ENCODE results near the gene SNX9.

Gene SNX9

DNA sequence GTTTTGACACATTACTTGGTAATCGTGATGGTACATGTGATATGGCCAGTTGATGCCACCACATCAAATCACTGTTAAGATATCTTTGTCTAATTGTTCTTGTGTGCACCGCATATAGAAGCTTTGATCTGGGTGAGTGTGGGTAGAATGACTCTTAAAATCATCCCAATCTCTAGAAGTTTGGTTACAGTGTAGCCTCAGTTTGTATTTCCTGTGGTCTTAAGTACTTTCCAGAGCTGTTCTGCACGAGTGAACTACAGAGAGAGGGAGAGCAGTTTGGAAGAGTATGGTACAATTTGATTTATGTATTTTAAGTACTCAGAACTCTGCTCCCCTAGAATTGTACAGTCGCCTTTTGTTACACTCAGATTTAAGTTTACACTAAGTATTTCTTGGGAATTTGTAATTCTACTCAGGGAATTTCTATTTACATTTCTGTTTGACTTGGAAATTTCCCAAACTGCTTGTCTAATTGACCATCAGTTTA, 37.5 kb downstream of the SNX9 start:
- peak; percentile 20 for DNase-seq

- DNase-seq = peak; percentile 36
Measured at GRCh38 chr6:157861184-157861583, 38.1 kb downstream of the SNX9 start.

- DNase-seq = no peak
Measured at GRCh38 chr6:157861814-157862213, 38.8 kb downstream of the SNX9 start.

GRCh38 chr6:157862706-157863105, 39.7 kb downstream of the SNX9 start:
- no peak for DNase-seq

DNA sequence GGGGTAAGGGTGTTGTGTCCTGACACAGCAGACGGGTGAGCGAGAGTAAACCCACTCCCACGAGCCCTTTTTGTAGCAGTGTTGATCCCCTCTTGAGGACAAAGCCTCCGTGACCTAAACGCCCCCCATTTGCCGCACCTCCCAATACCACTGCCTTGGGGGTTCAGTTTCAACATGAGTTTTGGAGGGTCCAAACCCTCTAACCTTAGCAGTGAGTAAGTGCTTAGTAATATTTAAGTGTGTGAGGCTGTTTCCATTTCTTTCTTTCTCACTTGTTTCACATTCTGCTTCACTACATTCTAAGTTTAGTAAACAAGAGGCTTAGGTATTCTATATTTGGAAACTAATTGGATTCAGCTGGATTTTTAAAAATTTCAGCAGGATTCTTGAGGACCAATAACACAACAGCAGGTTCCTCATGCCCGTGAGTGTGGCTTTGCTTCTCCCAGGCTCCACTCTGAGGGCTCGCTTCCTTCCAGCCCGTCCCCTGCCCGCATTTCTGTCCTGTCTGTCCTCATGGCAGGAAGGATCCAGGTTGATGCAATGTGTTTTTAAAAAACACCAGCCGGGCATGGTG, 41.2 kb downstream of the SNX9 start:
- DNase-seq = no peak

DNA sequence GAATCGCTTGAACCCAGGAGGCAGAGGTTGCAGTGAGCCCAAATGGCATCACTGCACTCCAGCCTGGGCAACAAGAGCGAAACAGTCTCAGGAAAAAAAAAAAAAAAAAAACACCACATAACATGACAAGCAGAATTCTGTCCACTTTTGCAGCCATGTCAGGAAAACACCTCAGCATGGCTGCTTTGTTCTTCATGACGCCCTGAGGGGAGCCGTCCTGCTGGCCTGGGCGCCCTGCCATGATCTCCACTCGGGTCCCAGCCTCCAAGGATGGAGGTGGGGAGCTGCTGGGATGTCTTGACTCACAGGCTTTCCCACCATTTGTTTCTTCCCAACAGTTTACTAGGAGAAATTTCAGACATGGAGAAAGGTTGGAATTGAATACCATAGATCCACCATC, 42.2 kb downstream of the SNX9 start:
- DNase-seq = no peak

DNA sequence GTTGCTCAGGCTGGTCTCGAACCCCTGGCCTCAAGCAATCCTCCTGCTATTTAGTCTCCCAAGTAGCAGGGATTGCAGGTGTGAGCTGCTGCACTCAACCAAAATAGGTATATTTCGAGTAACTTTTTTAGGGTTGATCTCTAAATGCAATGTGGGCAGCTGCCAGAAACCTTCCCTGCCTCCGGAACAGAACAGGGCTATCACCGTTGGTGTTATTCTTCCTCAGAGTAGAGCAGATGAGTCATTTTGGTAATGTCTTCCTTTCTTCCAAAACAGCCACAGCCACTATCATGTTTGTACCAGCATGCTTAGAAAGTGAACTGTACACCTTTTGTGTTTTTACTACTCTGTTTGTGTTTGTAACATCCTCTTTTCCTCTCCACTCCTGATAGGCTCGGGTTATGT, 44.1 kb downstream of the SNX9 start:
- no peak for DNase-seq

DNA sequence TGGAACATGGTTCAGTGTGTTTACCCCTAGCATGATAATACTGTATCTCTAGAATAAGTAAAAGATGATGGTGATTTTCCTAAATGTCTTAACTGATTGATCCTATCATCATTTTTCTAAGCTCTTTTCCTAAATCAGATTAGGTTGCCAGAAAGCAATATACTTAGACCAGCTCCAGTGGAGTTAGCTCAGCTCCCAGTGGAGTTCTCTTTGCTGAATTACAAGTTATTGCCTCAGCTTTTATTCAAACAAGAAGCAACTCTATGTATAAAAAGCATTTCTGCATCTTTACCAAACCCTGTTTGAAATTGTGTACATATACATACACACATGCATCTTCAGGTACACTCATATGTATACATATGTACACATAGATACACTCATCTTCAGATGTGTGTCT, 44.9 kb downstream of the SNX9 start:
- no peak for DNase-seq

DNA sequence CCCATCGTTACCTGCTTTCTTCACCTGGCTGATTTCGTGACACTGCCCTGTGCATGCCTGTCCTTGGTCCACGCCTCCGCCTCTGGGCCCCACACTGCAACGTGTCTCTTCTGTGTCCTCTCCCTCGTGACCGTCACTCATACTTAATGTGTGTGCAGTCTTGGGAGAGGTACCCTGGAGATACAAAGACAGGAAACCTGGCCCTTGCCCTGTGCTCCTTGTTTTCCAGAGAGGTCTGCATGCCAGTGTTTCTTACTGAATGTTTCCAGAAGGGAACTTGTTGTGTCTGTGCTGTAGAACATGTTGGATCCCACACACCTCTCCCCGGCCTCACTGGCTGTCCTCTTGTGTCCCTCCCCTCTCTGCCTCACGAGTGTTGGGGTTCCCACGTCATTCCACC, 45.8 kb downstream of the SNX9 start:
- no peak for DNase-seq

DNA sequence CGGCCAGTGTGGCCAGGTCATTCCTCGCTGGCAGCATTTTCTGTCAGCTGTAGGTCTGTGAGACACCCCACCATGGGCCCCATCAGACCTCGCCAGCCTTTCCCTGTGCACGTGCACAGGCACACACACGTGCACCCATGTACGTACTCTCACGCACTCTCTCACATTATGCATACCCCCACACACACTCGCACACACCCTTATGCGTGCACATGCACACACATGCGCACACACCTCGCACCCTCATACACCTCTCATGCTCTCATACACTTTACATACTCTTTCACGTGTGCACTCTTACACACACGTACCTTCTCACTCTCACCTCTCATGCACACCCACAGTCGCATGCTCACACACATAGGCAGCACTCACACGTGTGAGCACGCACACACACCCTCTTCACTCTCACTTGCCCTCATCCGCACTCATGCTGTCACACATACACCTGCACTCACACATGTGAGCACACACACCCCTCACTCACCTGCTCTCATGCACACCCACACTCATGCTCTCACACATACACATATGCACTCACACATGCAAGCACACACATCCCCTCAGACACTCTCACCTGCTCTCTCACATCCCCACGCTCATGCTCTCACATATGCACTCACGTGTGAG, 46.7 kb downstream of the SNX9 start:
- no peak for DNase-seq

DNA sequence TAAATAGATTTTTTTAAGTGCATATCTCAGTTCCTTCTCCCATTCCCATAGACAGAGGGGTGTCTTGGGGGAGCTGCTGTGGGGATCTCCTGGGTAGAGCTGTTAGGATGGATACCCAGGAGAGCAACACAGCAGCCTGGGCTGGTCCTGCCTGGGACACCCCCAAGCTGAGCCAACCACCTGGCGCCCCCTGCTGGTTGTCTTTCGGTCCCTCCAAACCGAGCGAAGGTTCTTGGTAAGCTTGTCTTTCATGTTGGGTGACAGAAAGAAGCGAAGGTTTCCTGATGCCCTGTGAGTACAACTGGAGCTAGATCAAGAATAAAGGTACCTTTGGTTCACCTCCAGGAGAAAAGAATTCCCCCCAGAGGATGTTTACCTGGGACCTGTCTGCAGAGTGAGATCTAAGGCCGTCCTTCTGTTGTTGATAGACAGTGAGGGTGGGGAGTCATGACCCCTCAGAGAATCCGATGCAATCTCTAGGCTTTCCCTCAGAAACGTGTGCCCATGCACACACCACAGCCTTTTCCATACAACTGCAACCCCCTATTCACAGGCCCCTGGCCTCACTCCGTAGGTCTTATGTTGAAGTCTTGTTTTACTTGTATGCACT, 50.8 kb downstream of the SNX9 start:
- peak; percentile 82 for DNase-seq

DNA sequence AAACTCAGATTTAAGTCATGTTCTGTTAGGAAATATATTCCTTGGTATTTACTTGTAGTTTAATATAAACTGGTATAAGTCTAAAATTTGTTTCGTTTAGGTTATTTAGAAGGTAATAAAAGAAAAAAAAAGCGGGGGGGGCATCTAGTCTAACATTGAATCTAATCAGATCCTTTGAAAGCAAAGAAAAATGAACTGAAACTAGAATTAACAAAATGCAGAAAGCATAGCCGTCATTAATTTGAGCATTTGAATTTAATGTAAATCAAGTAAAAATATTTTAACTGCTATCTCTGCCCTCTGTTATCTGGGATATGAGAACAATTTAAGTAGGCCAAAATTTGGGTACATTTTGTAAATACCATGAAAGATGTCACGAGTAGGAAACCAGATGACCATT, 54.1 kb downstream of the SNX9 start:
- no peak for DNase-seq

GRCh38 chr6:157877573-157878438, 54.8 kb downstream of the SNX9 start:
- DNase-seq = no peak

DNA sequence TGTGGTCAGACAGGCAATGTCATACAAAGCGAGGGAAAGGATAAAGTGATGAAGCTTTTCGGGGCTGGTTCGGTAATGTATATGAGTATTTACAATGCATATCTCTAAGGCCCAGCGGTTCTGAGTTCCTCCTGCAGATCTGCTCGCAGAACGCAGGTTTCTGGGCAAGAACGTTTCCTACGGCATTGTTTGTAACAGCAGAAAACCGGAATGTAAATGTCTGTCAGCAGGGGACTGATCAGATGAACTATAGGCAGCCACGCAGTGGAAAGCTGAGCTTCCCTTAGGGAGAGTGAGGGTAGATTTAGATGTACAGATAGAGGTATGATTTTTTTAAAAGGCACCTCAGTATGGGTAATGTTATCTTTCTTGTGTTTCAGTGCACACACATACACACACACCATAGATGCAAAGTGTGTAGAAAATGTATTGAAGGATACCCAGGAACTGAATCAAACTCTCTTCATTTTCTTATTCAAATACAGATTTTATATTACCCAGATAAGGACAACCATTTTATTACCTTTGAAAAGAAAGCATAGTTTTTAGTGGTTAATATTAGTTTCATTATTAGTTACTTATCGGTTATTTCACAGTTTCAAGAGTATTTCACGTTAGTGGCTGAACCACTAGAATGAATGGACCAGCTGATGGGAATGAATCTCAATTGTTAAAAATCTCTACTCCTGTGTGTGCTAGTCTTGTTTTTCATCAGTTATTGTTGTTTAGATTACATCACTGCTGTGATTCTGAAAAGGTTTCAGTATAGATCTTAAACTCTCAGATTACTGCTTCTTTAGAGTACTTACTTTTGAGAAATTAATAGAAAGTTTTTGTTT, 56.2 kb downstream of the SNX9 start:
- DNase-seq = no peak

GRCh38 chr6:157879873-157880254, 56.8 kb downstream of the SNX9 start:
- DNase-seq = no peak

DNA sequence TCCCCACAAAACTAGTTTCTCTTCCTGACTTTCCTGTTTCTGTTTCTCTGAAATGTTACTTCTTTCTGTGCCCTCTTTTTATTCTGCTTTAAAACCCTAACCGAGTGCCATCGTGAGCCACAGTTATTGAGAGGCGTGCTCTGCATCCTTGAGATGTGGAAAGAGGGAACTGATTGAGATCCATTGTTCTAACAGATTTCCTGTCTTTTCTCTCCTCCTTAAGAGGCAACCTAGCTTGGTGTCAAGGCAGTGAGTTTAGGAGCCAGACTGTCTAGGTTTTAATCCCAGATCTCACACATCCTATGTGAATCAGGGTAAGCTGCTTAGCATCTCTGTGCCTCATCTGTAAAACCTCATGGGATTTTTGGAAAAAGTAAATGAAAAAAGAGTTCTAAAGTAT, 57.5 kb downstream of the SNX9 start:
- DNase-seq = no peak

- no peak for DNase-seq
Measured at GRCh38 chr6:157881342-157881741, 58.3 kb downstream of the SNX9 start.

DNA sequence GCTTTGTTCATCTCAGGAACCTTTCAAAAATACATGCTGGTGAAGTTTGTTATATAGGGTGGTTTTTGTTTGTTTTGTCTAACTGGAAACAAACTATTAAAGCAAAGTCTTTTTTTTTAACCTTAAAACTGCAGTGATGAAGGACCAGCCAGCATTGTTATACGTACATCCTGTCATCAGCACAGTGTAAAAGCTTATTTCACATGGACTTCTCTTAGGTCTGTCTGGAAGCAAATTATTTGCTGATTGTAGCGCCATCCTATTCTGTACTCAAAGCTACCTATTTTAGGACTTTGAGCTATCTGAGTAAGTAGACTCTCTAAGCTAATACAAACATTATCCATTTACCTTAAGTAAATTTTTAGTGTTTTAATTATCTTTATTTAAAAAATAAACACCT, 61.7 kb downstream of the SNX9 start:
- no peak for DNase-seq

DNA sequence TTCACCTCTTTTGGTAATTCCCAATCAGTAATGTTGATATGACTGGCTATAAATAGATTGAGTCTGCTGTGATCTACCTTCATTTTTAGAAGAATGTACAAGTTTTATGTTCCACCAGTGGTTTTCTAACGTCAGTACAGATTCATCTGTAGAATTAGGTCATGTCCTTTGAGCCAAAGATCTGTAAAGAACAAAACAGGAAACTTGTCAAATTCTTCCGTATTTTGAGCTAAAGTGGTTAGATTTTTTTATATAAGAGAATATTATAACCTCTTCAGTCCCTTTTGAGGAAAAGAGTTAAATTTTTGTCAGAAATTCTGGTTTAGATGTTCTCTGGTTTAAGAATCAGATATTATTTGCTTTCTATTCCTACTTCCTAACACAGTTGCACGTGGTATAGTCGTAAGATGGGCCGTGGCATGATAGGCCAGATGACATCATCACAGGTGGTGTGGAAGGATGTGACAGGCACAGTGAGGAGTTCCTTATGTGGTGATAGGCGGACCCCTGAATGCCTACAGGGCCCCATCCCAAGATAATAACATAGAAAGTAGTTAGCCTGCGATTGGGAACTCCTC, 62.3 kb downstream of the SNX9 start:
- DNase-seq = no peak

GRCh38 chr6:157885876-157886275, 62.8 kb downstream of the SNX9 start:
- DNase-seq = no peak

DNA sequence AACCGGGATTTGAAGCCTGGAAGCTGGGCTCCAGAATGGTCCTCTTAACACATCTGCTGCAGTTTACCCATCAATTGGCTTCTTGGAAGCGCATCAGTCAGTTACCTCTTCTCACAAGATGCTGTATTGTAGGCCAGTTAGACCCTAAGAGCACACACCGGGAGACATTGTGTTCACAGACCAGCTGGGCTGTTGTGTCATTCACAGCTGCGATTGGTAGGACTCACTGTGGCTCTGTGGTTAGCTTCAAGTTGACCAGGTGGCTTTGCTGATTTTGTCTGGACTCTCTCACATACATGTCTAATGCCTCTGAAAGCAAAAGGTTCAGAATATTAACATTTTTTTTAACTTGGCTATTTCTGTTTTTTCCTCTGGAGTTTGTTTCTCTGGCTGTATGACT, 64.8 kb downstream of the SNX9 start:
- no peak for DNase-seq

Data from hematopoietic multipotent progenitor cell treated with erythropoietin and hydrocortisone succinate and interleukin-3 and kit ligand, for 8 days (in vitro differentiated cells).